ENCODE results near the gene TRIM17. TPM values are rescaled to one million over a fixed set of nuclear protein-coding genes. Genes with fewer than 3 reads are reported as not detected.

The TRIM17 gene
- total and polyA plus RNA-seq, 2 donors (not counting 1 experiment from before 2014, with no cell fraction given): 0.12 to 0.17 TPM

GRCh38 chr1:228423404-228424053 is 6.9 kb upstream of the TRIM17 start:
- Histone ChIP-seq H3K27me3 (ENCODE audit: control insufficient read depth, insufficient read depth, low read length) (no peaks in the 10 kb centered on the region), H3K79me2 (ENCODE audit: control insufficient read depth, insufficient read depth, low read length) (no peaks in the 10 kb centered on the region), H3K4me2 (ENCODE audit: extremely low read depth, insufficient read depth, low read length) (no peak overlapping the region), H2AFZ (ENCODE audit: low read length) (no peak overlapping the region), H3K27ac (ENCODE audit: insufficient read depth, low read length) (no peak overlapping the region), H3K9ac (ENCODE audit: insufficient read depth, low read length) (no peak overlapping the region), H4K20me1 (ENCODE audit: control insufficient read depth, extremely low read depth, insufficient read depth, low read length) (no peaks in the 10 kb centered on the region), H3K4me1 (ENCODE audit: control insufficient read depth, extremely low read depth, insufficient read depth, low read length) (no peaks in the 10 kb centered on the region), H3K9me3 (ENCODE audit: control insufficient read depth, insufficient read depth, low read depth, low read length) (no peaks in the 10 kb centered on the region), H3K36me3 (ENCODE audit: control insufficient read depth, insufficient read depth, low read length) (no peaks in the 10 kb centered on the region), H3K4me3 (replicated peaks in 1 of 4; ENCODE audit: control extremely low read depth in 1 of 4, insufficient read depth in 1 of 4, low read depth in 3 of 4, low read length in 4 of 4) (no peak overlapping the region)
- no peak for DNase-seq (ENCODE audit: low read depth in 2 of 2)
- TF ChIP-seq CTCF (conservative IDR thresholded peaks at IDR 0.05 in 1 of 2, IDR thresholded peaks at IDR 0.05 in 1 of 2; ENCODE audit: low read depth in 1 of 2, low read length in 2 of 2) (no peak), EZH2 (IDR thresholded peaks at IDR 0.05; ENCODE audit: low read length, missing control alignments) (no peak)

GRCh38 chr1:228420968-228421826 is 4.5 kb upstream of the TRIM17 start:
- no peaks in the 10 kb centered on the region for H3K9me3 ChIP-seq (ENCODE audit: control insufficient read depth, insufficient read depth, low read depth, low read length)

More at GRCh38 chr1:228420968-228421826, 4.5 kb upstream of the TRIM17 start:
- DNase-seq (ENCODE audit: low read depth in 2 of 2): no peak
- peaks cover 5% of the 10 kb centered on the region for H3K27me3 ChIP-seq (ENCODE audit: control insufficient read depth, insufficient read depth, low read length)
- H3K4me2 ChIP-seq (ENCODE audit: extremely low read depth, insufficient read depth, low read length): no peak overlapping the region
- H2AFZ ChIP-seq (ENCODE audit: low read length): no peak overlapping the region
- no peak overlapping the region for H3K4me3 ChIP-seq (replicated peaks in 1 of 4; ENCODE audit: control extremely low read depth in 1 of 4, insufficient read depth in 1 of 4, low read depth in 3 of 4, low read length in 4 of 4)
- H4K20me1 ChIP-seq (ENCODE audit: control insufficient read depth, extremely low read depth, insufficient read depth, low read length): no peaks in the 10 kb centered on the region
- no peaks in the 10 kb centered on the region for H3K79me2 ChIP-seq (ENCODE audit: control insufficient read depth, insufficient read depth, low read length)
- no peak overlapping the region for H3K27ac ChIP-seq (ENCODE audit: insufficient read depth, low read length)
- H3K36me3 ChIP-seq (ENCODE audit: control insufficient read depth, insufficient read depth, low read length): no peaks in the 10 kb centered on the region
- no peak overlapping the region for H3K9ac ChIP-seq (ENCODE audit: insufficient read depth, low read length)
- H3K4me1 ChIP-seq (ENCODE audit: control insufficient read depth, extremely low read depth, insufficient read depth, low read length): no peaks in the 10 kb centered on the region
- TF ChIP-seq CTCF (conservative IDR thresholded peaks at IDR 0.05 in 1 of 2, IDR thresholded peaks at IDR 0.05 in 1 of 2; ENCODE audit: low read depth in 1 of 2, low read length in 2 of 2) (no peak), EZH2 (IDR thresholded peaks at IDR 0.05; ENCODE audit: low read length, missing control alignments) (no peak)
